ENCODE data around the gene CPNE1.
A peak's percentile ranks its signal among the peaks of the same experiment; 100 is the strongest.
"Not testable (repeated sequence)": the region's sequence is repeated elsewhere in the genome, so short reads cannot be mapped to it uniquely, and the experiment has no call there.

The CPNE1 gene

GRCh38 chr20:35697696-35698297 lies 33.1 kb upstream of the CPNE1 start:
- no peak for DNase-seq

GRCh38 chr20:35695978-35696377 lies 31.3 kb upstream of the CPNE1 start:
- DNase-seq: no peak

GRCh38 chr20:35695245-35695749 lies 30.6 kb upstream of the CPNE1 start:
- no peak for DNase-seq

- DNase-seq: no peak
Measured at GRCh38 chr20:35690265-35690664, 25.6 kb upstream of the CPNE1 start.

- not testable (repeated sequence) for DNase-seq
Measured at GRCh38 chr20:35686872-35687271, 22.2 kb upstream of the CPNE1 start.

- DNase-seq: not testable (repeated sequence)
Measured at GRCh38 chr20:35685368-35685767, 20.7 kb upstream of the CPNE1 start.

GRCh38 chr20:35681960-35682359 lies 17.3 kb upstream of the CPNE1 start:
- no peak for DNase-seq

GRCh38 chr20:35680452-35681183 lies 15.9 kb upstream of the CPNE1 start:
- DNase-seq: no peak

GRCh38 chr20:35674921-35675320 lies 10.2 kb upstream of the CPNE1 start:
- DNase-seq: no peak

GRCh38 chr20:35673884-35674283 lies 9.2 kb upstream of the CPNE1 start:
- DNase-seq: no peak

GRCh38 chr20:35669681-35670080 lies 5.0 kb upstream of the CPNE1 start:
- no peak for DNase-seq

- DNase-seq: no peak
Measured at GRCh38 chr20:35669221-35669620, 4.5 kb upstream of the CPNE1 start.

GRCh38 chr20:35665949-35666288 lies 1.2 kb upstream of the CPNE1 start:
- no peak for DNase-seq

GRCh38 chr20:35663516-35664465 lies 909 bp downstream of the CPNE1 start:
- DNase-seq: peak; percentile 57

GRCh38 chr20:35662551-35662950 lies 2.1 kb downstream of the CPNE1 start:
- no peak for DNase-seq

GRCh38 chr20:35661908-35662307 lies 2.8 kb downstream of the CPNE1 start:
- DNase-seq: no peak

GRCh38 chr20:35661053-35661452 lies 3.6 kb downstream of the CPNE1 start:
- DNase-seq: no peak

GRCh38 chr20:35660122-35660937 lies 4.4 kb downstream of the CPNE1 start:
- DNase-seq: no peak

GRCh38 chr20:35657271-35657670 lies 7.4 kb downstream of the CPNE1 start:
- no peak for DNase-seq

GRCh38 chr20:35654415-35654814 lies 10.3 kb downstream of the CPNE1 start:
- DNase-seq: no peak

GRCh38 chr20:35653893-35654292 lies 10.8 kb downstream of the CPNE1 start:
- DNase-seq: no peak

- no peak for DNase-seq
Measured at GRCh38 chr20:35653430-35653734, 11.3 kb downstream of the CPNE1 start.

Data from NCI-H2171 treated with DMSO at 0.1 percent for 48 hours (cell line).